ENCODE measurements around the gene CACTIN.

- TF ChIP-seq, protein P1, sequence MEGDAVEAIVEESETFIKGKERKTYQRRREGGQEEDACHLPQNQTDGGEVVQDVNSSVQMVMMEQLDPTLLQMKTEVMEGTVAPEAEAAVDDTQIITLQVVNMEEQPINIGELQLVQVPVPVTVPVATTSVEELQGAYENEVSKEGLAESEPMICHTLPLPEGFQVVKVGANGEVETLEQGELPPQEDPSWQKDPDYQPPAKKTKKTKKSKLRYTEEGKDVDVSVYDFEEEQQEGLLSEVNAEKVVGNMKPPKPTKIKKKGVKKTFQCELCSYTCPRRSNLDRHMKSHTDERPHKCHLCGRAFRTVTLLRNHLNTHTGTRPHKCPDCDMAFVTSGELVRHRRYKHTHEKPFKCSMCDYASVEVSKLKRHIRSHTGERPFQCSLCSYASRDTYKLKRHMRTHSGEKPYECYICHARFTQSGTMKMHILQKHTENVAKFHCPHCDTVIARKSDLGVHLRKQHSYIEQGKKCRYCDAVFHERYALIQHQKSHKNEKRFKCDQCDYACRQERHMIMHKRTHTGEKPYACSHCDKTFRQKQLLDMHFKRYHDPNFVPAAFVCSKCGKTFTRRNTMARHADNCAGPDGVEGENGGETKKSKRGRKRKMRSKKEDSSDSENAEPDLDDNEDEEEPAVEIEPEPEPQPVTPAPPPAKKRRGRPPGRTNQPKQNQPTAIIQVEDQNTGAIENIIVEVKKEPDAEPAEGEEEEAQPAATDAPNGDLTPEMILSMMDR (IDR thresholded peaks at IDR 0.05): no peak
- TF ChIP-seq POLR2AphosphoS5 (IDR thresholded peaks at IDR 0.05) (no peak), EP300 (IDR thresholded peaks at IDR 0.05) (no peak)
Observed at GRCh38 chr19:3618811-3619630, 7.6 kb downstream of the CACTIN start.
